GM12873 (cell line): ENCODE data around the gene ANKZF1.

Experiments used
- CTCF ChIP-seq: IDR thresholded peaks from 2 replicates; pipeline ENCODE4 v1.5.1; 2012; ENCODE audit warnings: low read depth, mild to moderate bottlenecking, moderate library complexity, low read length, control low read depth; ENCODE audit not compliant: insufficient read depth; ENCODE audit errors: missing control alignments

ANKZF1 gene

GRCh38 chr2:219266232-219266631 lies 36.6 kb downstream of the ANKZF1 start:
- no peak for TF ChIP-seq CTCF

- TF ChIP-seq CTCF: no peak
Measured at GRCh38 chr2:219266886-219267285, 37.3 kb downstream of the ANKZF1 start.

- TF ChIP-seq CTCF: no peak
Measured at GRCh38 chr2:219268294-219268693, 38.7 kb downstream of the ANKZF1 start.

- TF ChIP-seq CTCF: no peak
Measured at GRCh38 chr2:219269362-219270054, 39.9 kb downstream of the ANKZF1 start.

- no peak for TF ChIP-seq CTCF
Measured at GRCh38 chr2:219270055-219270372, 40.4 kb downstream of the ANKZF1 start.

- TF ChIP-seq CTCF: no peak
Measured at GRCh38 chr2:219271021-219271420, 41.4 kb downstream of the ANKZF1 start.

GRCh38 chr2:219272356-219272755 lies 42.8 kb downstream of the ANKZF1 start:
- TF ChIP-seq CTCF: no peak

- TF ChIP-seq CTCF: no peak
Measured at GRCh38 chr2:219272995-219273394, 43.4 kb downstream of the ANKZF1 start.
